HCT116 (cell line): Measurements from ENCODE around the gene MRPL39. TPM values are rescaled to one million over a fixed set of nuclear protein-coding genes. Genes with fewer than 3 reads are reported as not detected.

Experiments used
- ATAC-seq: fragments of 200-7000 bp; cut with Tn5 transposase; 2 replicates; pipeline ENCODE4 v1.9.1; 2020; ENCODE audit warnings: mild to moderate bottlenecking, moderate library complexity
- BruUV-seq: library from RNA; stranded (reverse); fragments of 400-500 nt; replicated peaks from 2 replicates; lab custom pipeline; 2021; lab: Mats Ljungman, UMichigan
- CTCF ChIA-PET: fragments of 300-600 bp; sonication (Branson Sonifier 250); formaldehyde crosslinking; loops from one replicate; lab custom pipeline; 2021; ENCODE audit warnings: antibody characterized with exemption; lab: Charles Lee
- POLR2A ChIA-PET: fragments of 300-600, 350-600 bp; sonication (Branson Sonifier 250); formaldehyde crosslinking; loops from one replicate; lab custom pipeline; 2021; ENCODE audit warnings: antibody characterized with exemption; lab: Charles Lee
- RAD21 ChIA-PET, 2 experiments: fragments of 300-600 bp; sonication (Branson Sonifier 250); formaldehyde crosslinking; loops; one replicate each; lab custom pipeline; 2023; ENCODE audit warnings: low total read pairs in 2 of 2; ENCODE audit not compliant: uncharacterized antibody in 2 of 2, unreplicated experiment in 2 of 2, low non-redundant PET in 1 of 2; lab: Charles Lee
- DNase-seq: peaks from one replicate; pipeline ENCODE4 v3.0.0-alpha.2; 2010; ENCODE audit warnings: low read depth, low spot score
- H2AFZ ChIP-seq: fragments of 200-600 bp; shearing (Covaris generic), sonication (generic); 2 replicates; pipeline ENCODE4 v1.6.1; 2017; ENCODE audit warnings: low read depth, mixed run types, mixed read lengths, antibody characterized with exemption, low read length; ENCODE audit not compliant: poor library complexity, severe bottlenecking
- H3K27ac ChIP-seq: 2 replicates; pipeline ENCODE4 v1.5.1; 2012; ENCODE audit warnings: low read depth, low read length
- H3K27me3 ChIP-seq: fragments of 200-600 bp; sonication (generic); 2 replicates; pipeline ENCODE4 v1.6.1; 2016; ENCODE audit warnings: mixed run types, low read length, mixed read lengths; ENCODE audit not compliant: insufficient read depth
- H3K36me3 ChIP-seq, 2 experiments: fragments of 200-500 bp in 1 of 2; fragments of 200-600 bp in 1 of 2; sonication (Bioruptor generic) in 1 of 2; sonication (generic) in 1 of 2; 2 replicates each; pipeline versions ENCODE4 v1.5.1 to v1.6.1; 2014 to 2016; ENCODE audit warnings: low read length in 2 of 2, inconsistent platforms in 1 of 2, mixed read lengths in 1 of 2, mixed run types in 1 of 2; ENCODE audit not compliant: insufficient read depth in 2 of 2, control insufficient read depth in 1 of 2
- H3K4me1 ChIP-seq, 2 experiments: fragments of 200-600 bp in 1 of 2; sonication (generic) in 1 of 2; 2 replicates each; pipeline versions ENCODE4 v1.5.1 to v1.6.1; 2012 to 2017; ENCODE audit warnings: low read length in 2 of 2, inconsistent platforms in 1 of 2, mild to moderate bottlenecking in 1 of 2, mixed read lengths in 1 of 2, mixed run types in 1 of 2, moderate library complexity in 1 of 2; ENCODE audit not compliant: insufficient read depth in 2 of 2, control insufficient read depth in 1 of 2
- H3K4me2 ChIP-seq: fragments of 200-600 bp; sonication (generic); 2 replicates; pipeline ENCODE4 v1.6.1; 2017; ENCODE audit warnings: mixed run types, low read length, mixed read lengths
- H3K4me3 ChIP-seq, 2 experiments: fragments of 200-600 bp in 1 of 2; sonication (generic) in 1 of 2; replicated peaks in 1 of 2; 2 replicates each; pipeline ENCODE4 v1.5.1; 2011 to 2016; ENCODE audit warnings: low read length in 2 of 2, control low read depth in 1 of 2, low read depth in 1 of 2, mild to moderate bottlenecking in 1 of 2, mixed read lengths in 1 of 2, mixed run types in 1 of 2
- H3K79me2 ChIP-seq: fragments of 200-600 bp; sonication (generic); 2 replicates; pipeline ENCODE4 v1.6.1; 2017; ENCODE audit warnings: mild to moderate bottlenecking, mixed run types, low read length, moderate library complexity, mixed read lengths; ENCODE audit not compliant: insufficient read depth
- H3K9ac ChIP-seq: fragments of 200-600 bp; sonication (generic); 2 replicates; pipeline ENCODE4 v1.6.1; 2016; ENCODE audit warnings: low read length, mixed read lengths
- H3K9me2 ChIP-seq: fragments of 200-600 bp; sonication (generic), shearing (Covaris generic); 2 replicates; pipeline ENCODE4 v1.6.1; 2017; ENCODE audit warnings: mixed run types, mild to moderate bottlenecking, moderate library complexity; ENCODE audit not compliant: insufficient read depth
- H3K9me3 ChIP-seq, 2 experiments: fragments of 200-500 bp in 1 of 2; fragments of 200-600 bp in 1 of 2; sonication (Bioruptor generic) in 1 of 2; sonication (generic) in 1 of 2; 2 replicates each; pipeline ENCODE4 v1.6.1; 2014 to 2017; ENCODE audit warnings: low read length in 2 of 2, mixed read lengths in 2 of 2, inconsistent platforms in 1 of 2, low read depth in 1 of 2, mild to moderate bottlenecking in 1 of 2, mixed run types in 1 of 2, moderate library complexity in 1 of 2; ENCODE audit not compliant: control insufficient read depth in 1 of 2, insufficient read depth in 1 of 2
- H4K20me1 ChIP-seq: fragments of 200-600 bp; sonication (generic), shearing (Covaris generic); 2 replicates; pipeline ENCODE4 v1.6.1; 2017; ENCODE audit warnings: mixed run types, mild to moderate bottlenecking, moderate library complexity; ENCODE audit not compliant: insufficient read depth
- CTCF ChIP-seq, 3 experiments: fragments of 200-600 bp in 1 of 3; sonication (generic) in 1 of 3; IDR thresholded peaks in 2 of 3; conservative IDR thresholded peaks in 1 of 3; 2 replicates each; pipeline ENCODE4 v1.5.1; 2012 to 2017; ENCODE audit warnings: low read depth in 2 of 3, low read length in 2 of 3, antibody characterized with exemption in 1 of 3, borderline replicate concordance in 1 of 3, control low read depth in 1 of 3, mild to moderate bottlenecking in 1 of 3, mixed read lengths in 1 of 3, mixed run types in 1 of 3, moderate library complexity in 1 of 3; ENCODE audit not compliant: insufficient read depth in 1 of 3
- EGR1 ChIP-seq: IDR thresholded peaks from 2 replicates; pipeline ENCODE4 v1.6.1; 2012; ENCODE audit warnings: low read depth
- ELF1 ChIP-seq: IDR thresholded peaks from 2 replicates; pipeline ENCODE4 v1.6.1; 2012; ENCODE audit warnings: low read depth, borderline replicate concordance
- EZH2 ChIP-seq: fragments of 200-600 bp; sonication (generic); IDR thresholded peaks from 2 replicates; pipeline ENCODE4 v1.6.1; 2017; ENCODE audit warnings: antibody characterized with exemption, mixed run types
- JUND ChIP-seq: IDR thresholded peaks from 2 replicates; pipeline ENCODE4 v1.6.1; 2012
- POLR2AphosphoS5 ChIP-seq: IDR thresholded peaks from 2 replicates; pipeline ENCODE4 v1.6.1; 2011; ENCODE audit warnings: mild to moderate bottlenecking, low read depth, low read length, moderate library complexity
- SIN3A ChIP-seq: IDR thresholded peaks from 2 replicates; pipeline ENCODE4 v1.6.1; 2012; ENCODE audit warnings: low read depth
- SP1 ChIP-seq: IDR thresholded peaks from 2 replicates; pipeline ENCODE4 v1.6.1; 2012; ENCODE audit warnings: low read depth
- YY1 ChIP-seq: IDR thresholded peaks from 2 replicates; pipeline ENCODE4 v1.6.1; 2011; ENCODE audit warnings: low read length, low read depth, moderate library complexity, mild to moderate bottlenecking; ENCODE audit not compliant: insufficient replicate concordance; ENCODE audit errors: extremely low read depth
- ZBTB33 ChIP-seq: IDR thresholded peaks from 2 replicates; pipeline ENCODE4 v1.6.1; 2011; ENCODE audit warnings: mild to moderate bottlenecking, low read length, moderate library complexity; ENCODE audit not compliant: insufficient replicate concordance; ENCODE audit errors: extremely low read depth
- ZNF274 ChIP-seq: fragments of 200-500 bp; sonication (Bioruptor generic); IDR thresholded peaks from 2 replicates; pipeline ENCODE4 v1.6.1; 2014; ENCODE audit warnings: mild to moderate bottlenecking, low read depth, low read length, inconsistent platforms
- intact Hi-C: fragments of 100-400 bp; cut with micrococcal nuclease; formaldehyde crosslinking; loops from 2 replicates; pipeline ENCODE4 v1.10.0; 2022
- total RNA-seq: library from RNA; stranded (reverse); gene quantifications from one replicate; pipeline ENCODE4 v1.2.1, GENCODE V29; 2021; ENCODE audit not compliant: unreplicated experiment
- TF ChIP-seq, protein P1 (sequence below): IDR thresholded peaks from 2 replicates; pipeline ENCODE4 v1.6.1; 2012
- TF ChIP-seq, protein P2 (sequence below): IDR thresholded peaks from 2 replicates; pipeline ENCODE4 v1.6.1; 2012

Gene MRPL39
- total RNA-seq, 1 experiment from 2014 or later, result 41.1 TPM

GRCh38 chr21:25560271-25560685 is 47.0 kb downstream of the MRPL39 start:
- Histone ChIP-seq H2AFZ (no peak overlapping the region), H3K27me3 (no peaks in the 10 kb centered on the region), H3K27ac (no peak overlapping the region), H4K20me1 (no peaks in the 10 kb centered on the region), H3K36me3 (no peaks in the 10 kb centered on the region), H3K4me2 (no peak overlapping the region), H3K4me1 (no peaks in the 10 kb centered on the region), H3K9ac (no peak overlapping the region), H3K9me2 (no peaks in the 10 kb centered on the region), H3K9me3 (no peaks in the 10 kb centered on the region), H3K4me3 (no peak overlapping the region), H3K79me2 (no peaks in the 10 kb centered on the region)
- ATAC-seq, result no peak
- ChIA-PET POLR2A (no interaction called here), RAD21 (no interaction called here), CTCF (no interaction called here)
- no peak for DNase-seq
- no peak for TF ChIP-seq ELF1
- no peak for TF ChIP-seq ZNF274
- intact Hi-C loops, result no loop called here
- BruUV-seq, result no TSS peak

DNA sequence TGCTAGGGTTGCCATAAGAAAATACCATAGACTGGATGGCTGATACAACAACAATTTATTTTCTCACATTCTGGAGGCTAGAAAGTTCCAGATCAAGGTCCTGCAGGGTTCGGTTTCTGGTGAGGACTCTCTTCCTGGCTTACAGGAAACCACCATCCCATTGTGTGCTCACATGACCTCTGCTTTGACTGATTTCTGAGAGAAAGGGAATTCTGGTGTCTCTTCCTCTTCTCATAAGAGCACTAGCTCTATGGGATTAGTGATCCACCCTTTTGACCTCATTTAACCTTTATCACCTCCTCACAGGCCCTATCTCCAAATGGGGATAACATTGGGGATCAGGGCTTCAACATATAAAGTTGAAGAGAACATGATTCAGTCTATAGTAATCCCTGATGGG is 47.5 kb downstream of the MRPL39 start:
- no peaks in the 10 kb centered on the region for H3K79me2 ChIP-seq
- ChIA-PET RAD21 (no interaction called here), CTCF (no interaction called here), POLR2A (no interaction called here)
- no peak overlapping the region for H3K27ac ChIP-seq
- H3K4me2 ChIP-seq, result no peak overlapping the region
- no peaks in the 10 kb centered on the region for H3K27me3 ChIP-seq
- H3K4me3 ChIP-seq, result no peak overlapping the region
- DNase-seq (no peak), ATAC-seq (no peak)
- no peak overlapping the region for H3K9ac ChIP-seq
- H3K9me2 ChIP-seq, result no peaks in the 10 kb centered on the region
- BruUV-seq, result no TSS peak
- no peaks in the 10 kb centered on the region for H3K36me3 ChIP-seq
- intact Hi-C loops, result no loop called here
- no peaks in the 10 kb centered on the region for H3K9me3 ChIP-seq
- H3K4me1 ChIP-seq, result no peaks in the 10 kb centered on the region
- no peaks in the 10 kb centered on the region for H4K20me1 ChIP-seq
- TF ChIP-seq, protein P1, sequence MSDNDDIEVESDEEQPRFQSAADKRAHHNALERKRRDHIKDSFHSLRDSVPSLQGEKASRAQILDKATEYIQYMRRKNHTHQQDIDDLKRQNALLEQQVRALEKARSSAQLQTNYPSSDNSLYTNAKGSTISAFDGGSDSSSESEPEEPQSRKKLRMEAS, result no peak
- no peak for TF ChIP-seq EZH2
- TF ChIP-seq, protein P2, sequence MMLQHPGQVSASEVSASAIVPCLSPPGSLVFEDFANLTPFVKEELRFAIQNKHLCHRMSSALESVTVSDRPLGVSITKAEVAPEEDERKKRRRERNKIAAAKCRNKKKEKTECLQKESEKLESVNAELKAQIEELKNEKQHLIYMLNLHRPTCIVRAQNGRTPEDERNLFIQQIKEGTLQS, result no peak
- TF ChIP-seq POLR2AphosphoS5, result no peak
- no peak for TF ChIP-seq CTCF (IDR thresholded peaks at IDR 0.05 in 2 of 3, conservative IDR thresholded peaks at IDR 0.05 in 1 of 3; ENCODE audit: borderline replicate concordance in 1 of 3, insufficient read depth in 1 of 3, low read depth in 2 of 3, low read length in 2 of 3)
- TF ChIP-seq SIN3A, result no peak
- no peak for TF ChIP-seq SP1
- no peak for TF ChIP-seq YY1
- TF ChIP-seq ZBTB33, result no peak
- TF ChIP-seq JUND, result no peak
- no peak for TF ChIP-seq ELF1
- no peak for TF ChIP-seq EGR1
- no peak overlapping the region for H2AFZ ChIP-seq
